K562 (cell line): ENCODE data around the gene TOR1AIP2. TPM values are rescaled to one million over a fixed set of nuclear protein-coding genes. Genes with fewer than 3 reads are reported as not detected.
A peak's percentile ranks its signal among the peaks of the same experiment; 100 is the strongest.

Experiments used
- ARID2 ChIP-seq: fragments of 450-650 bp; IDR thresholded peaks from 2 replicates; pipeline ENCODE4 v1.6.1; 2017; ENCODE audit warnings: antibody characterized with exemption, mild to moderate bottlenecking
- BRF1 ChIP-seq: IDR thresholded peaks from 3 replicates; pipeline ENCODE4 v1.6.1; 2011; ENCODE audit warnings: borderline replicate concordance, mild to moderate bottlenecking; ENCODE audit not compliant: insufficient read length; ENCODE audit errors: extremely low read depth
- FIP1L1 ChIP-seq: fragments of 200-400 bp; formaldehyde crosslinking; IDR thresholded peaks from 2 replicates; pipeline ENCODE4 v1.6.1; 2018; ENCODE audit warnings: mild to moderate bottlenecking, low read depth, low read length; ENCODE audit not compliant: poor library complexity, severe bottlenecking
- FOXM1 ChIP-seq, 2 experiments: fragments of 450-650 bp in 1 of 2; sonication (generic) in 1 of 2; formaldehyde crosslinking in 1 of 2; IDR thresholded peaks; 2 replicates each; pipeline versions ENCODE4 v1.6.1 to v1.9.0; 2017 to 2022; ENCODE audit warnings: low read depth in 2 of 2, mild to moderate bottlenecking in 2 of 2, missing genetic modification reagents in 1 of 2, moderate library complexity in 1 of 2
- RB1 ChIP-seq: fragments of 450-650 bp; IDR thresholded peaks from 2 replicates; pipeline ENCODE4 v1.6.1; 2017; ENCODE audit warnings: low read depth, mild to moderate bottlenecking
- RBM34 ChIP-seq: fragments of 200-400 bp; formaldehyde crosslinking; IDR thresholded peaks from 2 replicates; pipeline ENCODE4 v1.6.1; 2018; ENCODE audit warnings: low read length, borderline replicate concordance; ENCODE audit not compliant: insufficient read depth
- SIN3A ChIP-seq, 2 experiments: fragments of 150-350 bp in 1 of 2; IDR thresholded peaks; 2 replicates each; pipeline ENCODE4 v1.6.1; 2011 to 2016; ENCODE audit warnings: borderline replicate concordance in 2 of 2, low read depth in 2 of 2, low read length in 2 of 2, mild to moderate bottlenecking in 2 of 2, moderate library complexity in 2 of 2; ENCODE audit not compliant: control insufficient read depth in 1 of 2
- SMAD3 ChIP-seq: fragments of 450-650 bp; formaldehyde crosslinking; conservative IDR thresholded peaks from 2 replicates; pipeline ENCODE4 v1.4.0; 2020; ENCODE audit warnings: mild to moderate bottlenecking
- ZNF197 ChIP-seq: fragments of 200-800 bp; sonication (Bioruptor generic); IDR thresholded peaks from 2 replicates; pipeline ENCODE4 v1.6.1; 2016; ENCODE audit warnings: low read depth, missing genetic modification characterization, missing compliant biosample characterization
- ZNF274 ChIP-seq: IDR thresholded peaks from 2 replicates; pipeline ENCODE4 v1.6.1; 2011; ENCODE audit warnings: low read depth, mild to moderate bottlenecking, low read length, moderate library complexity, borderline replicate concordance
- polyA plus RNA-seq, 8 experiments: library from polyadenylated mRNA; depleted of rRNA in 4 of 8; stranded (reverse) in 5 of 8; unstranded in 3 of 8; fragments of >200 nt; fragmentation: Nextera tagmentation in 2 of 8; fragmentation: Illumina TruSeq in 1 of 8; extraction: Ambion mirVana in 2 of 8; extraction: Trizol in 1 of 8; gene quantifications; 2 replicates each; pipeline versions ENCODE4 v1.2.1 to v1.2.3, GENCODE V29; 2011 to 2014; ENCODE audit warnings: inconsistent platforms in 1 of 8, missing spikeins in 1 of 8
- total RNA-seq, 7 experiments: library from RNA; depleted of rRNA in 6 of 7; stranded (reverse); fragments of >200 nt in 6 of 7; fragmentation: Illumina TruSeq in 2 of 7; extraction: Trizol in 2 of 7; gene quantifications; 2 replicates each; pipeline versions ENCODE4 v1.2.1 to v1.2.3, GENCODE V29; 2011 to 2021; ENCODE audit warnings: low replicate concordance in 1 of 7
- TF ChIP-seq, protein P1 (sequence below): fragments of 250-450 bp; sonication (Bioruptor Pico); IDR thresholded peaks from 2 replicates; pipeline ENCODE4 v1.8.0; 2022; ENCODE audit warnings: inconsistent platforms, mild to moderate bottlenecking, moderate library complexity, borderline replicate concordance
- TF ChIP-seq, protein P2 (sequence below): fragments of 200-400 bp; formaldehyde crosslinking; IDR thresholded peaks from 2 replicates; pipeline ENCODE4 v1.6.1; 2017; ENCODE audit warnings: mild to moderate bottlenecking, low read depth, low read length, moderate library complexity
- TF ChIP-seq, protein P3 (sequence below): fragments of 250-450 bp; sonication (Bioruptor Pico); IDR thresholded peaks from 2 replicates; pipeline ENCODE4 v1.4.0; 2020; ENCODE audit warnings: mild to moderate bottlenecking
- TF ChIP-seq, protein P4 (sequence below), 2 experiments: fragments of 450-650 bp in 1 of 2; sonication (generic) in 1 of 2; formaldehyde crosslinking; conservative IDR thresholded peaks; 2 replicates each; pipeline versions ENCODE4 v1.4.0 to v1.8.1; 2020 to 2022; ENCODE audit warnings: mild to moderate bottlenecking in 1 of 2, missing genetic modification reagents in 1 of 2

Gene TOR1AIP2
- total and polyA plus RNA-seq, 9 of the 15 experiments (the other 6 are each of a cell fraction or from before 2014, with no cell fraction given) = 16.7 to 122 (median 41.4) TPM

DNA sequence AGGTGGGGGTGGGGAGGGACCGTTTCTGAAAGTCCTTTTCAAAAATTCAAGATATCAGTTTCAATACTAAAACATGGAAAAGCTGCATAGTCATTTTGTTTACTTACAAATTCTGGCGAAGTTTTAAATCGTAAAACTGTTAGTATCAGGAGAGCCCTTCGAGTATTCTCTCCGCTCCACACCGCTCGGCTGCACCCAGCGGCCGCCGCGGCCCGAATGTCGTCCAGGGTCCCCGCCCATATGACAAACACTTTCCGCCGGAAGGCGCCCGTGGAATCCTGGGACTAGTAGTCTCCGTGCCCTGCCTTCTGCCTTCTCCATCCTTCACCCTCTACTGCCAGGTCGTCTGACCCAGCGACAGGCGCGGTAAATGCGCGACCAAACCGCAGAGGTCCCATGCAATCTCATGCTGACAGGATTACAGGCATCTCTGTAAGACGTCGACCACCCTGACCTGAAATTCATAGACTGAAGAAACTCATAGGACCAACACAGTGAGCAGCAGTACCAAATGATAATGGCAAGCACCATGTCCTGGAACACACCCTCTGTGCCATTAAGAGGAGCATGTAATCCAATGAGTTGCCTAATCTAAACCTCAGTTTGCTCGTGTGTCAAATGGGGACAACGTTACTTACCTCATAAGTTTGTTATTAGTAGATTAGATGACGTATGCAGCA, at the start of gene TOR1AIP2 (continued):
- no peak for TF ChIP-seq ZNF197 (CRISPR knock-in tag)
- no peak for TF ChIP-seq FIP1L1
- no peak for TF ChIP-seq SMAD3
- peak; percentile 54; the same call in 1 of the 2 replicates for TF ChIP-seq RB1
- TF ChIP-seq SIN3A (IDR thresholded peaks at IDR 0.05; ENCODE audit: borderline replicate concordance in 2 of 2, control insufficient read depth in 1 of 2, low read depth in 2 of 2, low read length in 2 of 2) = peak; percentile 47 to 59; a peak in 1 of 4 replicates
- no peak for TF ChIP-seq ZNF274
- TF ChIP-seq, protein P1, sequence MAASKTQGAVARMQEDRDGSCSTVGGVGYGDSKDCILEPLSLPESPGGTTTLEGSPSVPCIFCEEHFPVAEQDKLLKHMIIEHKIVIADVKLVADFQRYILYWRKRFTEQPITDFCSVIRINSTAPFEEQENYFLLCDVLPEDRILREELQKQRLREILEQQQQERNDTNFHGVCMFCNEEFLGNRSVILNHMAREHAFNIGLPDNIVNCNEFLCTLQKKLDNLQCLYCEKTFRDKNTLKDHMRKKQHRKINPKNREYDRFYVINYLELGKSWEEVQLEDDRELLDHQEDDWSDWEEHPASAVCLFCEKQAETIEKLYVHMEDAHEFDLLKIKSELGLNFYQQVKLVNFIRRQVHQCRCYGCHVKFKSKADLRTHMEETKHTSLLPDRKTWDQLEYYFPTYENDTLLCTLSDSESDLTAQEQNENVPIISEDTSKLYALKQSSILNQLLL (CRISPR knock-in tag) = no peak
- TF ChIP-seq, protein P2, sequence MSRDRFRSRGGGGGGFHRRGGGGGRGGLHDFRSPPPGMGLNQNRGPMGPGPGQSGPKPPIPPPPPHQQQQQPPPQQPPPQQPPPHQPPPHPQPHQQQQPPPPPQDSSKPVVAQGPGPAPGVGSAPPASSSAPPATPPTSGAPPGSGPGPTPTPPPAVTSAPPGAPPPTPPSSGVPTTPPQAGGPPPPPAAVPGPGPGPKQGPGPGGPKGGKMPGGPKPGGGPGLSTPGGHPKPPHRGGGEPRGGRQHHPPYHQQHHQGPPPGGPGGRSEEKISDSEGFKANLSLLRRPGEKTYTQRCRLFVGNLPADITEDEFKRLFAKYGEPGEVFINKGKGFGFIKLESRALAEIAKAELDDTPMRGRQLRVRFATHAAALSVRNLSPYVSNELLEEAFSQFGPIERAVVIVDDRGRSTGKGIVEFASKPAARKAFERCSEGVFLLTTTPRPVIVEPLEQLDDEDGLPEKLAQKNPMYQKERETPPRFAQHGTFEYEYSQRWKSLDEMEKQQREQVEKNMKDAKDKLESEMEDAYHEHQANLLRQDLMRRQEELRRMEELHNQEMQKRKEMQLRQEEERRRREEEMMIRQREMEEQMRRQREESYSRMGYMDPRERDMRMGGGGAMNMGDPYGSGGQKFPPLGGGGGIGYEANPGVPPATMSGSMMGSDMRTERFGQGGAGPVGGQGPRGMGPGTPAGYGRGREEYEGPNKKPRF = no peak
- no peak for TF ChIP-seq RBM34
- TF ChIP-seq FOXM1 (IDR thresholded peaks at IDR 0.05; ENCODE audit: low read depth) = peak; percentile 87
- TF ChIP-seq FOXM1 (CRISPR knock-in tag; IDR thresholded peaks at IDR 0.05; ENCODE audit: low read depth) = peak; percentile 33
- no peak for TF ChIP-seq ARID2
- no peak for TF ChIP-seq BRF1
- TF ChIP-seq, protein P3, sequence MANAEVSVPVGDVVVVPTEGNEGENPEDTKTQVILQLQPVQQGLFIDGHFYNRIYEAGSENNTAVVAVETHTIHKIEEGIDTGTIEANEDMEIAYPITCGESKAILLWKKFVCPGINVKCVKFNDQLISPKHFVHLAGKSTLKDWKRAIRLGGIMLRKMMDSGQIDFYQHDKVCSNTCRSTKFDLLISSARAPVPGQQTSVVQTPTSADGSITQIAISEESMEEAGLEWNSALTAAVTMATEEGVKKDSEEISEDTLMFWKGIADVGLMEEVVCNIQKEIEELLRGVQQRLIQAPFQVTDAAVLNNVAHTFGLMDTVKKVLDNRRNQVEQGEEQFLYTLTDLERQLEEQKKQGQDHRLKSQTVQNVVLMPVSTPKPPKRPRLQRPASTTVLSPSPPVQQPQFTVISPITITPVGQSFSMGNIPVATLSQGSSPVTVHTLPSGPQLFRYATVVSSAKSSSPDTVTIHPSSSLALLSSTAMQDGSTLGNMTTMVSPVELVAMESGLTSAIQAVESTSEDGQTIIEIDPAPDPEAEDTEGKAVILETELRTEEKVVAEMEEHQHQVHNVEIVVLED (CRISPR knock-in tag) = no peak
- TF ChIP-seq, protein P4, sequence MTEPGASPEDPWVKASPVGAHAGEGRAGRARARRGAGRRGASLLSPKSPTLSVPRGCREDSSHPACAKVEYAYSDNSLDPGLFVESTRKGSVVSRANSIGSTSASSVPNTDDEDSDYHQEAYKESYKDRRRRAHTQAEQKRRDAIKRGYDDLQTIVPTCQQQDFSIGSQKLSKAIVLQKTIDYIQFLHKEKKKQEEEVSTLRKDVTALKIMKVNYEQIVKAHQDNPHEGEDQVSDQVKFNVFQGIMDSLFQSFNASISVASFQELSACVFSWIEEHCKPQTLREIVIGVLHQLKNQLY (CRISPR knock-in tag; conservative IDR thresholded peaks at IDR 0.05) = 0 out of 4 replicates have a peak, but pooled peaks of 1 of the 2 experiments have one; percentile 65
